Right lobe of liver (tissue), 6 donors: Measurements from ENCODE around the gene SPTBN4. TPM values are rescaled to one million over a fixed set of nuclear protein-coding genes. Genes with fewer than 3 reads are reported as not detected.

Experiments used
- ATAC-seq, 4 donors: fragments of 200-7000 bp; cut with Tn5 transposase; one replicate each; pipeline ENCODE4 v1.9.1; 2020; ENCODE audit warnings: mild to moderate bottlenecking in 4 of 4, moderate library complexity in 4 of 4
- DNase-seq, 3 donors: peaks; one replicate each; pipeline ENCODE4 v3.0.0-alpha.2; 2020
- H3K27ac ChIP-seq, 3 donors: fragments of 200-600 bp; one replicate each; pipeline ENCODE4 v1.8.0; 2022
- H3K27me3 ChIP-seq, 2 donors: fragments of 200-600 bp; one replicate each; pipeline ENCODE4 v1.8.0; 2022
- H3K36me3 ChIP-seq, 4 donors: fragments of 200-600 bp; sonication (generic) in 1 of 4; one replicate each; pipeline versions ENCODE4 v1.5.1 to v1.8.0; 2017 to 2022; ENCODE audit warnings: control low read depth in 1 of 4
- H3K4me1 ChIP-seq, 4 donors: fragments of 200-600 bp; sonication (generic) in 1 of 4; one replicate each; pipeline versions ENCODE4 v1.5.1 to v1.8.0; 2017 to 2022; ENCODE audit warnings: control low read depth in 1 of 4
- H3K4me3 ChIP-seq, 3 donors: fragments of 200-600 bp; one replicate each; pipeline ENCODE4 v1.8.0; 2022
- H3K9me3 ChIP-seq, 4 donors: fragments of 200-600 bp; sonication (generic) in 1 of 4; one replicate each; pipeline versions ENCODE4 v1.5.1 to v1.8.0; 2017 to 2022; ENCODE audit warnings: control low read depth in 1 of 4
- CTCF ChIP-seq, 4 donors: fragments of 200-600 bp in 3 of 4; fragments of 450-650 bp in 1 of 4; IDR thresholded peaks; one replicate each; pipeline versions ENCODE4 v1.5.1 to v1.8.0; 2016 to 2022; ENCODE audit warnings: antibody characterized with exemption in 4 of 4, mild to moderate bottlenecking in 2 of 4
- POLR2A ChIP-seq: fragments of 450-650 bp; IDR thresholded peaks from one replicate; pipeline ENCODE4 v1.6.1; 2017; ENCODE audit warnings: antibody characterized with exemption, mild to moderate bottlenecking
- WGBS: methylation state at CpG from one replicate; pipeline ENCODE4 v1.1.6; 2018; ENCODE audit warnings: low coverage, low lambda C conversion rate; ENCODE audit not compliant: insufficient coverage; ENCODE audit errors: missing lambda C conversion rate; 5-methylcytosine and 5-hydroxymethylcytosine counted together
- intact Hi-C, 2 donors: fragments of 100-400 bp; cut with DNase I; formaldehyde crosslinking; loops; one replicate each; pipeline versions ENCODE4 v1.11.2 to v1.14.1; 2022
- total RNA-seq, 6 experiments: library from RNA; depleted of rRNA in 2 of 6; stranded (reverse); fragments of >200 nt in 2 of 6; fragmentation: NEBNext Ultra II Directional in 3 of 6; extraction: Animal tissue kit (Norgen Biotek cat#: 25700) in 3 of 6; gene quantifications; one replicate each; pipeline versions ENCODE4 v1.1.0 to v1.2.4, GENCODE V29; 2016 to 2023
- donor health status: DM: no; HTN: yes; CAD: no.
- donor health status: DM: no; HTN: no; CAD: no.
- donor health status: DM: no; HTN: no; CAD: no.
- donor health status: DM: no; HTN: yes; CAD: no.
- donor health status: DM: no; HTN: yes; CAD: no.

SPTBN4 gene
- total RNA-seq, 6 experiments from 2014 or later = 0.44 to 1.6 (median 0.65) TPM

DNA sequence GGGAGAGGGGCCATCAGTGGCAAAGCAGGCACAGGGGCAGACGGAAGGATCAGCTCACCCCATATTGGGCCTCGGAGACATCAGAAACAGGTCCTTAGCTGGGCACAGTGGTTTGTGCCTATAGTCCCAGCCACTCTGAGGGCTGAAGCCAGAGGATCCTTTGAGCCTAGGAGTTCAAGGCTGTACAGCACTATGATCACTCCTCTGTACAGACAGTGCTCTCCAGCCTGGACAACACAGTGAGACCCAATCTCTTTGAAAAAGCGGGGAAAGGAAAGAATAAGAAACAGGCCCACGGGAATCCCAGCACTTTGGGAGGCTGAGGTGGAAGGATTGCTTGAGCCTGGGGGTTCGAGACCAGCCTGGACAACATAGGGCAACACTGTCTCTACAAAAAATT is 47.0 kb upstream of the SPTBN4 start:
- ATAC-seq (no peak), DNase-seq (no peak)
- TF ChIP-seq CTCF (IDR thresholded peaks at IDR 0.05) = no peak
- TF ChIP-seq POLR2A = no peak
- peaks cover 0 to 12% (median 4%) of the 10 kb centered on the region in 4 donors for H3K36me3 ChIP-seq
- H3K27ac ChIP-seq = no peak overlapping the region
- intact Hi-C loops = no loop called here
- no peaks in the 10 kb centered on the region for H3K9me3 ChIP-seq
- H3K27me3 ChIP-seq = no peaks in the 10 kb centered on the region
- H3K4me3 ChIP-seq = no peak overlapping the region
- WGBS = 86% methylated on average over 2 of the region's 5 CpGs
- peaks cover 0 to 17% (median 0%) of the 10 kb centered on the region in 4 donors for H3K4me1 ChIP-seq

DNA sequence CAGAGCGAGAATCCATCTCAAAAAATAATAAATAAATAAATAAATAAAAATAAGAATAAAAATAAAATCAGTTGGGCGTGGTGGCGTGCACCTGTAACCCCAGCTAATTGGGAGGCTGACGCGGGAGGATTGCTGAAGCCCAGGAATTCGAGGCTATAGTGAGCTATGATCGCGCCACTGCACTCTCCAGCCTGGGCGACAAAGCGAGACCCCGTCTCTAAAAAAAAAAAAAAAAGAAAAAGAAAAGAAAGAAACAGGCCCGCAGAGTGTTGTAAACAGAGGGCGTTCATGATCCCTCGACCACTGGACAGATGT is 46.4 kb upstream of the SPTBN4 start:
- no peak for ATAC-seq
- H3K36me3 ChIP-seq = peaks cover 0 to 12% (median 4%) of the 10 kb centered on the region in 4 donors
- intact Hi-C loops = no loop called here
- peak overlapping the region; percentile 46 to 66 (median 61) for H3K4me3 ChIP-seq
- TF ChIP-seq POLR2A = no peak
- TF ChIP-seq CTCF (IDR thresholded peaks at IDR 0.05) = no peak
- H3K27ac ChIP-seq = peak overlapping the region; percentile 92 to 94 (median 93)
- peaks cover 0 to 17% (median 0%) of the 10 kb centered on the region in 4 donors for H3K4me1 ChIP-seq
- H3K9me3 ChIP-seq = no peaks in the 10 kb centered on the region
- H3K27me3 ChIP-seq = no peaks in the 10 kb centered on the region
- DNase-seq = no peak
- WGBS = 63% methylated on average over 9 of the region's 14 CpGs

- H3K9me3 ChIP-seq = no peaks in the 10 kb centered on the region
- H3K4me1 ChIP-seq = peaks cover 0 to 17% (median 0%) of the 10 kb centered on the region in 4 donors
- WGBS = 2% methylated on average over 20 of the region's 56 CpGs
- peak; percentile 76 to 85 (median 80) for ATAC-seq
- intact Hi-C loops = no loop called here
- peak overlapping the region; percentile 46 to 66 (median 61) for H3K4me3 ChIP-seq
- H3K27ac ChIP-seq = peak overlapping the region; percentile 92 to 94 (median 93)
- H3K27me3 ChIP-seq = no peaks in the 10 kb centered on the region
- peak; percentile 96 for DNase-seq
- H3K36me3 ChIP-seq = peaks cover 0 to 12% (median 4%) of the 10 kb centered on the region in 4 donors
- TF ChIP-seq POLR2A = peak; percentile 99
- peak; percentile 92 to 96 (median 94) for TF ChIP-seq CTCF (IDR thresholded peaks at IDR 0.05)
Measured at GRCh38 chr19:40420766-40421765, 45.7 kb upstream of the SPTBN4 start.

DNA sequence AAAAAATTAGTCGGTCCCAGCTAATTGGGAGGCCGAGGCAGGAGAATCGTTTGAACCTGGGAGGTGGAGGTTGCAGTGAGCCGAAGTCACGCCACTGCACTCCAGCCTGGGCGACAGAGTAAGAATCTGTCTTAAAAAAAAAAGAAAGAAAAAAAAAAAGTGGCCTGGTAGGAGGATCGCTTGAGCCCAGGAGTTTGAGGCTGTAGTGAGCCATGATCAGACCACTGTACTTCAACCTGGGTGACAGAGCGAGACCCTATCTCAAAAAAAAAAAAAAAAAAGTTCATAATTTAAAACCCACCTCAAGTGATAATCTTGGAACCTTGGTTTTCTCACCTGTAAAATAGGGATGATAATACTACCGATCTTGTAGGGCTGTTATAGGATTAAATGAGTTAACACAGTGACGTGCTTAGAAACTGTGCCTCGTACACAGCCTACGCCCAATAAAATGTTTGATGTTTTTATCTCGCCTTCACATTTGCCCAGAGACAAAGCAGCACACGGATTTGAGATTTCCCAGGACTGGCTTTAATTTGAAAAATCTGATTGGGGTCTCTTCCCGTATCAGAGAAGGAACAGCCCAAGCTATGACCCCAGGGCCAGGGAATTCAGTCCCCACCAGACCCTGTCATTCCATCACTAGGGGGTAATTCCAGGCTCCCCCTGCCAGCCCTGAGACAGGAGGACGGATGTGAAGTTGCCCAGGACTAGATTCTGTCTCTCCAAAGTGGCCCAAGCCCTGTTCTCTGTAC is 44.6 kb upstream of the SPTBN4 start:
- Histone ChIP-seq H3K9me3 (no peaks in the 10 kb centered on the region), H3K4me1 (peaks cover 0 to 22% (median 0%) of the 10 kb centered on the region in 4 donors), H3K36me3 (peaks cover 0 to 12% (median 4%) of the 10 kb centered on the region in 4 donors), H3K4me3 (peak overlapping the region in 2 of 3 donors; percentile 46 to 61), H3K27me3 (no peaks in the 10 kb centered on the region), H3K27ac (peak overlapping the region; percentile 92 to 94 (median 93))
- 87% methylated on average over 8 of the region's 16 CpGs for WGBS
- TF ChIP-seq CTCF (IDR thresholded peaks at IDR 0.05) (no peak), POLR2A (no peak)
- intact Hi-C loops = no loop called here
- DNase-seq (no peak), ATAC-seq (no peak)
